Chondrocyte (in vitro differentiated cells): ENCODE data around the gene PTPN5. TPM values are rescaled to one million over a fixed set of nuclear protein-coding genes. Genes with fewer than 3 reads are reported as not detected.

Experiments
- DNase-seq: peaks from one replicate; pipeline ENCODE4 v3.0.0; 2021; ENCODE audit warnings: mixed read lengths, low spot score
- H3K27ac Mint-ChIP-seq: one replicate; pipeline ENCODE4 v1.8.0; 2021; ENCODE audit warnings: mild to moderate bottlenecking, moderate library complexity, mixed read lengths; ENCODE audit not compliant: unreplicated experiment
- H3K27me3 Mint-ChIP-seq: 2 replicates; pipeline ENCODE4 v1.8.0; 2021; ENCODE audit warnings: low read depth, mixed read lengths
- H3K36me3 Mint-ChIP-seq: 2 replicates; pipeline ENCODE4 v1.8.0; 2021; ENCODE audit warnings: low read depth, mixed read lengths
- H3K4me1 Mint-ChIP-seq: 2 replicates; pipeline ENCODE4 v1.8.0; 2021; ENCODE audit warnings: low read depth, mild to moderate bottlenecking, mixed read lengths
- H3K4me3 Mint-ChIP-seq: one replicate; pipeline ENCODE4 v1.8.0; 2021; ENCODE audit warnings: mild to moderate bottlenecking, moderate library complexity, mixed read lengths; ENCODE audit not compliant: unreplicated experiment
- H3K9me3 Mint-ChIP-seq: 2 replicates; pipeline ENCODE4 v1.8.0; 2021; ENCODE audit warnings: low read depth, mixed read lengths
- total RNA-seq: library from RNA; stranded (reverse); gene quantifications from 3 replicates; pipeline ENCODE4 v1.2.1, GENCODE V29; 2021
- TF ChIP-seq, protein P1 (sequence below): fragments of 200-600 bp; sonication (generic); IDR thresholded peaks from 2 replicates; pipeline ENCODE4 v1.5.0; 2021; ENCODE audit warnings: antibody characterized with exemption, mild to moderate bottlenecking, moderate library complexity

PTPN5 gene
- total RNA-seq, 1 donor from 2014 or later, result not detected

DNA sequence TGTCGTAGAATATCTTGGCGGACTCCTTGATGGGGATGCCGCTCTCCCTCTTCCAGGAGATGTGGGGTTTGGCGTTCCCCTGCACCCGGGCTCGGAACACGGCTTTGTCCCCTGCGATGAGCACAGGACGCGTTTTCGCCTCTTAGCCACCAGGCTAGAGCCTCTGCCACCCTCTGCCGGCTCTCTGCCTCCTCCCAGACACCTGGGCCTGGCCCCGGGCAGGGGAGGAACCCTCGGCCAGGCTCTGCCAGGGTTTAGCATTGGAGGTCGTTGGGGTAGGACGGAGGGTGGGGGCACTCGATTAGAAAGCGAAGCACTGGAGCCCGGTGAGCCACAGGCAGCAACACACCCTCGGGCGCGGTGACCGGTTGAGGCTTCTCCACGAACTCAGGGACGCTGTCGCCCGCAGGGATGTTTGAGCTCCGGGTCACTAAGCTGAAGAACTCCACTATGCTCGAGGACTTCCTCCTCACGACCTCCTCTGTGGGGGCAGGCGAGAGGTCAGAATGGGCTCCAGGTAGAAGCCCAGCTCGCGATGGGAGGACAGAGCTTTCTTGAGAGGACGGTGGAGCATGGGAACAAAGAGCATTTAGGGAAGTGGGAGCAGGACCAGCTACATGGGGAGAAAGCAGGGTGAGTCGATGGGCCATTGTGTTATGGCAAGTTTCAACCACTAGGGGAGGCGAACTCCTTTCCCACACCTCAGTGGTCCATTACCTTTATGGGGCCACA is 69.9 kb downstream of the PTPN5 start:
- TF ChIP-seq, protein P1, sequence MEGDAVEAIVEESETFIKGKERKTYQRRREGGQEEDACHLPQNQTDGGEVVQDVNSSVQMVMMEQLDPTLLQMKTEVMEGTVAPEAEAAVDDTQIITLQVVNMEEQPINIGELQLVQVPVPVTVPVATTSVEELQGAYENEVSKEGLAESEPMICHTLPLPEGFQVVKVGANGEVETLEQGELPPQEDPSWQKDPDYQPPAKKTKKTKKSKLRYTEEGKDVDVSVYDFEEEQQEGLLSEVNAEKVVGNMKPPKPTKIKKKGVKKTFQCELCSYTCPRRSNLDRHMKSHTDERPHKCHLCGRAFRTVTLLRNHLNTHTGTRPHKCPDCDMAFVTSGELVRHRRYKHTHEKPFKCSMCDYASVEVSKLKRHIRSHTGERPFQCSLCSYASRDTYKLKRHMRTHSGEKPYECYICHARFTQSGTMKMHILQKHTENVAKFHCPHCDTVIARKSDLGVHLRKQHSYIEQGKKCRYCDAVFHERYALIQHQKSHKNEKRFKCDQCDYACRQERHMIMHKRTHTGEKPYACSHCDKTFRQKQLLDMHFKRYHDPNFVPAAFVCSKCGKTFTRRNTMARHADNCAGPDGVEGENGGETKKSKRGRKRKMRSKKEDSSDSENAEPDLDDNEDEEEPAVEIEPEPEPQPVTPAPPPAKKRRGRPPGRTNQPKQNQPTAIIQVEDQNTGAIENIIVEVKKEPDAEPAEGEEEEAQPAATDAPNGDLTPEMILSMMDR, result peak; percentile 81
- Mint-ChIP-seq H3K4me3 (peak overlapping the region; percentile 89), H3K27ac (peak overlapping the region; percentile 92), H3K27me3 (peaks cover 7% of the 10 kb centered on the region), H3K36me3 (no peaks in the 10 kb centered on the region), H3K9me3 (no peaks in the 10 kb centered on the region), H3K4me1 (peaks cover 11% of the 10 kb centered on the region)
- peak; percentile 87 for DNase-seq

DNA sequence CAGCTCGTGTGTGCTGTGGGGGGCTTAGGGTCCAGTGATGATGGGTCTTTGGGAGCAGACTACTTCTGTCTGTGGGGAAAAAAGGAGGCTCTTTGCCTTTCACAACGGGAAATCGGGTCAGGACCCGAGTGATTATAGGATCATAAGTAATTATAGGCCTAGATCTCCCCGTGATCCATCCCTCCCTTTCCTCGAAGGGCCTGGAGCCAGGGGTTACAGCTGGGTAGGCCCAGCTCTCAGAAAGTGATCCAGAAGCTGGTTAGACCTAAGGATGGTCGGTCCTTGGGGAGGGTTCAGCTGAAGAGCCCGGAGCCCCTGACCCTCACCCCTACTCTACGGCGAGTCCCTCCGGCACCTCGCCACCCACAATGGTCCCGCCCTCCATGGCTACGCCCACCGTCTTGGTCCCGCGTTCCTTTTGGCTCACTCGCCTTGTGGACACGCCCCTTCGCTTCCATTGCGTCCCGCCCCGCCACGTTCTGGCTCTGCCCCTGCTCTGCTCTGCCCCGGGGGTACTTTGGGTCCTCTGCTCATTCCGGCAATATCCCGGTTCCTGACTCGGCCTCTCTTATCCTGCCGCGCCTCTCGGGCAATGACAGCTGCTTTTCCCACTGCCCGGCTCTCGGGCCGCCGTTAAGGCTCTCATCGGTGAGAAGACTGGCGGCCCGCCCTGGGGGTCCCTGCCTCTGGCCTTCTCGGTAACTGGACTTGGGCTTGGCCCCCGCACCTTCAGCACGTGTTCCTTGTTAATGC is 70.6 kb downstream of the PTPN5 start:
- peak overlapping the region; percentile 92 for H3K27ac Mint-ChIP-seq
- peak overlapping the region; percentile 89 for H3K4me3 Mint-ChIP-seq
- H3K27me3 Mint-ChIP-seq, result peaks cover 7% of the 10 kb centered on the region
- H3K36me3 Mint-ChIP-seq, result no peaks in the 10 kb centered on the region
- H3K4me1 Mint-ChIP-seq, result peaks cover 11% of the 10 kb centered on the region
- DNase-seq, result peak; percentile 92
- TF ChIP-seq, protein P1, result no peak
- H3K9me3 Mint-ChIP-seq, result no peaks in the 10 kb centered on the region

DNA sequence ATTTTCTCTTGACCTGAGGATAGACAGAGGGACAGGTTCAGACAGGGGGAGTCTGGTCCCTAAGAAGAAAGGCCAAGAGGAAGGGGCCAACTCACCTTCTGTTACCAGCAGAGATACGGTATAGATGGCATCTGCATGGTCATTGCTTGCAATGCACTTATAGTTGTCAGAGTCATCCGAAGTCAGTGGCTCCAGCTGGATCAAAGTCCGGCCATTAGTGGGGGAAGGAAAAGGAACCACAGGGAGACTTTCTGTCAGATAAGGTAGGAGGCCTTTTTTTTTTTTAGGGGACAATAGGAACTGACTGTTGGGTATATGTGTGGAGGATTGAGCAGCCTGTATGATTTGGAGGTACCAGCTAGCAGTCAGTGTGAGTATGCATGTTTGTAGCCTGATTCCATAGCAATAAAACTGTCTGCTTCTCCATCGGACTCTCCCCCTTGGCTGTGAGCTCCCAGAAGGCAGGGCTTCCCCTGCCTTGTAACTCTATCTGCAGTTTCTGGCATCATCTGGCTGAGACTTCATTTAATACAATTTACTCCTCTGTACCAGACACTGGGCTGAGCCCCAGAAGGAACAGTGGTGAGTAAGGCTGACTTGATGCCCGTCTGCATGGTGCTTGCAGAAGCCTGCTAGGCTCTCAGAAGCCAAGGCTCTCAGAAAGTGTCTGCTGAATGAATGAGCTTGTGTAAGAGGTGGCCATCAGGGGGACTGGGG is 71.3 kb downstream of the PTPN5 start:
- TF ChIP-seq, protein P1, result no peak
- Mint-ChIP-seq H3K27me3 (peaks cover 10% of the 10 kb centered on the region), H3K27ac (peak overlapping the region; percentile 42), H3K4me1 (peaks cover 11% of the 10 kb centered on the region), H3K9me3 (no peaks in the 10 kb centered on the region), H3K4me3 (peak overlapping the region; percentile 89), H3K36me3 (no peaks in the 10 kb centered on the region)
- DNase-seq, result peak; percentile 19

DNA sequence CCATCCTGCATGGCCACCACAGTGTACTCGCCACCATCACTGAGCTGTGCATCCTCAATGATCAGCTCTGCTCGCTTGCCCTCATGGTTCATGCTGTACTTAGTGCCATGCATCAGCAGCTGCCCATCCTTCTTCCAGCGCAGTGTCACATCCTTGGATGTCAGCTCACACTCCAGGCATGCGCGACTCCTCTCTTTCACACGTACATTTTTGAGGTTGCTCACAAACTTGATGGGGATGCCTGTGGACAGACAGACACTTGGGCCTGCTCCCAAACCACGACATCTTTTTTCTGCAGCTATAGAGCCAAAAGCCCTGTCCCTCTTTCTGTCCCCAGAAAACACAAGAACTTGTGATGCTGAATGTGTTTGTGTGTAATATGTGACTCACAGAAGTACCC is 76.1 kb downstream of the PTPN5 start:
- peaks cover 1% of the 10 kb centered on the region for H3K36me3 Mint-ChIP-seq
- no peaks in the 10 kb centered on the region for H3K4me1 Mint-ChIP-seq
- DNase-seq, result peak; percentile 42
- peaks cover 20% of the 10 kb centered on the region for H3K27me3 Mint-ChIP-seq
- H3K27ac Mint-ChIP-seq, result no peak overlapping the region
- TF ChIP-seq, protein P1, result no peak
- no peak overlapping the region for H3K4me3 Mint-ChIP-seq
- H3K9me3 Mint-ChIP-seq, result no peaks in the 10 kb centered on the region

DNA sequence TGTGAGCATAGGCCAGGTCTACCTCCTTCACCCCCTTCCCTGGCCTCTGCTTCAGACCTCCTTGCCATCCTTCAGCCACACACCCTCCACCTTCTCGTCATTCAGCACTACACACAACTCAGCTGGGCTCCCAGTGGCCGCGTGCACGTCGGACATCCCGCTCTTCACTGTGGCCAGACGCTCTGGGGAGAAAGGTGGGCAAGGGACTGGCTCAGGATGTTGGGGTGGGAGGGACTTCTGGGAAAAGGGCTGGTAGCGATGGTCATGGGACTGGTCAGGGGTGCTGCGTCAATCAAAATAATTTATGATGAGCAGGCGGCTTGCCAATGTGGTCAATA is 77.2 kb downstream of the PTPN5 start:
- Mint-ChIP-seq H3K9me3 (no peaks in the 10 kb centered on the region), H3K4me3 (no peak overlapping the region), H3K27ac (no peak overlapping the region), H3K4me1 (no peaks in the 10 kb centered on the region), H3K27me3 (peaks cover 30% of the 10 kb centered on the region), H3K36me3 (peaks cover 1% of the 10 kb centered on the region)
- TF ChIP-seq, protein P1, result no peak
- DNase-seq, result peak; percentile 62
